IPS-18a (cell line): ENCODE data around the gene ZNF341.
"Not testable (repeated sequence)": the region's sequence is repeated elsewhere in the genome, so short reads cannot be mapped to it uniquely, and the experiment has no call there.

Experiments used
- H3K27ac ChIP-seq: one replicate; pipeline ENCODE4 v1.5.1; 2013; ENCODE audit warnings: low read length
- H3K27me3 ChIP-seq: one replicate; pipeline ENCODE4 v1.6.1; 2013; ENCODE audit warnings: mild to moderate bottlenecking, low read length; ENCODE audit not compliant: control insufficient read depth, insufficient read depth
- H3K36me3 ChIP-seq: one replicate; pipeline ENCODE4 v1.6.1; 2013; ENCODE audit warnings: low read depth, low read length; ENCODE audit not compliant: control insufficient read depth
- H3K4me1 ChIP-seq: one replicate; pipeline ENCODE4 v1.6.1; 2013; ENCODE audit warnings: low read depth, low read length; ENCODE audit not compliant: control insufficient read depth
- H3K4me3 ChIP-seq: one replicate; pipeline ENCODE4 v1.5.1; 2013; ENCODE audit warnings: low read length
- H3K9ac ChIP-seq: one replicate; pipeline ENCODE4 v1.6.1; 2013; ENCODE audit warnings: mild to moderate bottlenecking, low read length, moderate library complexity
- H3K9me3 ChIP-seq: one replicate; pipeline ENCODE4 v1.6.1; 2013; ENCODE audit warnings: low read depth, low read length; ENCODE audit not compliant: control insufficient read depth

Gene ZNF341

GRCh38 chr20:33693289-33693688 lies 38.5 kb upstream of the ZNF341 start:
- no peak overlapping the region for H3K27ac ChIP-seq

GRCh38 chr20:33693741-33694638 lies 37.8 kb upstream of the ZNF341 start:
- Histone ChIP-seq H3K27me3 (no peaks in the 10 kb centered on the region), H3K4me3 (no peak overlapping the region), H3K36me3 (no peaks in the 10 kb centered on the region), H3K27ac (no peak overlapping the region), H3K9ac (no peak overlapping the region), H3K4me1 (peaks cover 15% of the 10 kb centered on the region), H3K9me3 (no peaks in the 10 kb centered on the region)

More at GRCh38 chr20:33693289-33693688, 38.5 kb upstream of the ZNF341 start:
- H3K9me3 ChIP-seq = no peaks in the 10 kb centered on the region
- H3K4me3 ChIP-seq = no peak overlapping the region
- peaks cover 15% of the 10 kb centered on the region for H3K4me1 ChIP-seq
- H3K9ac ChIP-seq = no peak overlapping the region
- H3K36me3 ChIP-seq = no peaks in the 10 kb centered on the region
- H3K27me3 ChIP-seq = no peaks in the 10 kb centered on the region

GRCh38 chr20:33694639-33695012 lies 37.2 kb upstream of the ZNF341 start:
- H3K27ac ChIP-seq = no peak overlapping the region
- no peaks in the 10 kb centered on the region for H3K27me3 ChIP-seq
- H3K9me3 ChIP-seq = no peaks in the 10 kb centered on the region
- H3K9ac ChIP-seq = no peak overlapping the region
- no peak overlapping the region for H3K4me3 ChIP-seq
- no peaks in the 10 kb centered on the region for H3K36me3 ChIP-seq
- H3K4me1 ChIP-seq = peaks cover 15% of the 10 kb centered on the region

GRCh38 chr20:33696448-33696847 lies 35.3 kb upstream of the ZNF341 start:
- Histone ChIP-seq H3K27ac (no peak overlapping the region), H3K4me3 (no peak overlapping the region), H3K9ac (no peak overlapping the region), H3K9me3 (no peaks in the 10 kb centered on the region), H3K27me3 (no peaks in the 10 kb centered on the region), H3K36me3 (no peaks in the 10 kb centered on the region), H3K4me1 (peaks cover 15% of the 10 kb centered on the region)

- H3K27me3 ChIP-seq = no peaks in the 10 kb centered on the region
- no peak overlapping the region for H3K9ac ChIP-seq
- no peaks in the 10 kb centered on the region for H3K36me3 ChIP-seq
- H3K27ac ChIP-seq = no peak overlapping the region
- no peak overlapping the region for H3K4me3 ChIP-seq
- peaks cover 15% of the 10 kb centered on the region for H3K4me1 ChIP-seq
- no peaks in the 10 kb centered on the region for H3K9me3 ChIP-seq
These were observed 34.7 kb upstream of the ZNF341 start for GRCh38 chr20:33697129-33697528.

GRCh38 chr20:33698966-33699365 lies 32.8 kb upstream of the ZNF341 start:
- H3K9ac ChIP-seq, H3K27me3 ChIP-seq: not testable (repeated sequence)

GRCh38 chr20:33700696-33701441 lies 30.9 kb upstream of the ZNF341 start:
- not testable (repeated sequence) for H3K9ac ChIP-seq, H3K4me1 ChIP-seq, H3K27ac ChIP-seq

More at GRCh38 chr20:33698966-33699365, 32.8 kb upstream of the ZNF341 start:
- H3K4me1 ChIP-seq, H3K27ac ChIP-seq, H3K4me3 ChIP-seq, H3K36me3 ChIP-seq, H3K9me3 ChIP-seq: not testable (repeated sequence)

GRCh38 chr20:33701629-33702450 lies 30.0 kb upstream of the ZNF341 start:
- no peaks in the 10 kb centered on the region for H3K4me1 ChIP-seq
- no peak overlapping the region for H3K9ac ChIP-seq
- no peak overlapping the region for H3K4me3 ChIP-seq
- H3K27me3 ChIP-seq = no peaks in the 10 kb centered on the region
- H3K36me3 ChIP-seq = no peaks in the 10 kb centered on the region
- no peak overlapping the region for H3K27ac ChIP-seq
- no peaks in the 10 kb centered on the region for H3K9me3 ChIP-seq

More at GRCh38 chr20:33700696-33701441, 30.9 kb upstream of the ZNF341 start:
- H3K27me3 ChIP-seq, H3K9me3 ChIP-seq, H3K4me3 ChIP-seq, H3K36me3 ChIP-seq: not testable (repeated sequence)

- H3K27me3 ChIP-seq = no peaks in the 10 kb centered on the region
- H3K9me3 ChIP-seq = no peaks in the 10 kb centered on the region
- H3K4me1 ChIP-seq = no peaks in the 10 kb centered on the region
- H3K9ac ChIP-seq = no peak overlapping the region
- no peak overlapping the region for H3K27ac ChIP-seq
- no peak overlapping the region for H3K4me3 ChIP-seq
- H3K36me3 ChIP-seq = no peaks in the 10 kb centered on the region
These were observed 28.9 kb upstream of the ZNF341 start for GRCh38 chr20:33702861-33703260.

GRCh38 chr20:33703498-33704137 lies 28.2 kb upstream of the ZNF341 start:
- Histone ChIP-seq H3K27me3 (no peaks in the 10 kb centered on the region), H3K36me3 (no peaks in the 10 kb centered on the region), H3K4me3 (no peak overlapping the region), H3K27ac (no peak overlapping the region), H3K9me3 (no peaks in the 10 kb centered on the region), H3K9ac (no peak overlapping the region), H3K4me1 (no peaks in the 10 kb centered on the region)
